Neural cell (in vitro differentiated cells): ENCODE data around the gene ABHD4. TPM values are rescaled to one million over a fixed set of nuclear protein-coding genes. Genes with fewer than 3 reads are reported as not detected.

Source experiments
- H2AFZ ChIP-seq: fragments of 200-600, 300-800 bp; sonication (generic), shearing (Covaris generic); 2 replicates; pipeline ENCODE4 v1.6.0; 2014; ENCODE audit warnings: low read depth, mild to moderate bottlenecking, antibody characterized with exemption, low read length, moderate library complexity
- H3F3A ChIP-seq: fragments of 200-600 bp; shearing (Covaris generic); 2 replicates; pipeline ENCODE4 v1.6.1; 2016; ENCODE audit warnings: mild to moderate bottlenecking, moderate library complexity, mixed read lengths, antibody characterized with exemption, low read length; ENCODE audit not compliant: insufficient read depth, poor library complexity, severe bottlenecking
- H3K27ac ChIP-seq: fragments of 200-600, 300-800 bp; sonication (generic), shearing (Covaris generic); 2 replicates; pipeline ENCODE4 v1.5.1; 2014; ENCODE audit warnings: mild to moderate bottlenecking, low read length, moderate library complexity
- H3K27me3 ChIP-seq: fragments of 300-800, 200-600 bp; sonication (generic), shearing (Covaris generic); 2 replicates; pipeline ENCODE4 v1.6.0; 2014; ENCODE audit warnings: mild to moderate bottlenecking, low read depth, low read length, moderate library complexity; ENCODE audit not compliant: insufficient read depth
- H3K36me3 ChIP-seq: fragments of 300-800, 200-600 bp; sonication (generic), shearing (Covaris generic); 2 replicates; pipeline ENCODE4 v1.5.1; 2014; ENCODE audit warnings: mild to moderate bottlenecking, antibody characterized with exemption, low read length, moderate library complexity; ENCODE audit not compliant: insufficient read depth
- H3K4me2 ChIP-seq: fragments of 300-800, 200-600 bp; sonication (generic), shearing (Covaris generic); 2 replicates; pipeline ENCODE4 v1.6.0; 2014; ENCODE audit warnings: mild to moderate bottlenecking, low read length
- H3K4me3 ChIP-seq: fragments of 300-800, 200-600 bp; sonication (generic), shearing (Covaris generic); 2 replicates; pipeline ENCODE4 v1.5.1; 2014; ENCODE audit warnings: mild to moderate bottlenecking, low read length, moderate library complexity
- H3K79me2 ChIP-seq: fragments of 200-600 bp; shearing (Covaris generic); replicated peaks from 2 replicates; pipeline ENCODE4 v1.6.0; 2014; ENCODE audit warnings: mild to moderate bottlenecking, low read length, moderate library complexity; ENCODE audit not compliant: insufficient read depth
- H3K9ac ChIP-seq: fragments of 300-800, 200-600 bp; sonication (generic), shearing (Covaris generic); 2 replicates; pipeline ENCODE4 v1.6.1; 2016; ENCODE audit warnings: mild to moderate bottlenecking, low read length, mixed read lengths
- H3K9me2 ChIP-seq: fragments of 200-600 bp; shearing (Covaris generic); 2 replicates; pipeline ENCODE4 v1.6.1; 2016; ENCODE audit warnings: mild to moderate bottlenecking, low read length, mixed read lengths; ENCODE audit not compliant: insufficient read depth
- H3K9me3 ChIP-seq: fragments of 200-600, 300-800 bp; sonication (generic), shearing (Covaris generic); 2 replicates; pipeline ENCODE4 v1.6.1; 2016; ENCODE audit warnings: mild to moderate bottlenecking, mixed run types, low read length, moderate library complexity, mixed read lengths
- H4K20me1 ChIP-seq: fragments of 200-600 bp; shearing (Covaris generic); 2 replicates; pipeline ENCODE4 v1.6.1; 2016; ENCODE audit warnings: mild to moderate bottlenecking, mixed run types; ENCODE audit not compliant: insufficient read depth
- EP300 ChIP-seq: fragments of 450-650 bp; conservative IDR thresholded peaks from 2 replicates; pipeline ENCODE4 v1.6.1; 2014; ENCODE audit warnings: antibody characterized with exemption, mild to moderate bottlenecking, moderate library complexity; ENCODE audit not compliant: poor library complexity, severe bottlenecking
- EZH2 ChIP-seq: fragments of 200-600, 300-800 bp; shearing (Covaris generic), sonication (generic); IDR thresholded peaks from 2 replicates; pipeline ENCODE4 v1.6.1; 2014; ENCODE audit warnings: antibody characterized with exemption, low read length, borderline replicate concordance, mild to moderate bottlenecking; ENCODE audit not compliant: insufficient read depth, poor library complexity, severe bottlenecking
- MXI1 ChIP-seq: fragments of 450-650 bp; conservative IDR thresholded peaks from 2 replicates; pipeline ENCODE4 v1.6.1; 2014; ENCODE audit warnings: antibody characterized with exemption, mild to moderate bottlenecking; ENCODE audit not compliant: poor library complexity, severe bottlenecking
- POLR2AphosphoS5 ChIP-seq: IDR thresholded peaks from 2 replicates; pipeline ENCODE4 v1.6.1; 2012
- RAD21 ChIP-seq: fragments of 450-650 bp; conservative IDR thresholded peaks from 2 replicates; pipeline ENCODE4 v1.6.1; 2014; ENCODE audit warnings: antibody characterized with exemption, mild to moderate bottlenecking, moderate library complexity
- REST ChIP-seq: IDR thresholded peaks from 2 replicates; pipeline ENCODE4 v1.6.1; 2012; ENCODE audit warnings: borderline replicate concordance
- SMC3 ChIP-seq: fragments of 450-650 bp; conservative IDR thresholded peaks from 2 replicates; pipeline ENCODE4 v1.6.1; 2014; ENCODE audit warnings: antibody characterized with exemption, mild to moderate bottlenecking, moderate library complexity; ENCODE audit not compliant: poor library complexity
- TAF1 ChIP-seq: IDR thresholded peaks from 2 replicates; pipeline ENCODE4 v1.6.1; 2012; ENCODE audit warnings: low read depth
- polyA plus RNA-seq: library from polyadenylated mRNA; depleted of rRNA; stranded (reverse); fragments of >200 nt; gene quantifications from 2 replicates; pipeline ENCODE4 v1.2.3, GENCODE V29; 2014
- TF ChIP-seq, protein P1 (sequence below): fragments of 450-650 bp; IDR thresholded peaks from 2 replicates; pipeline ENCODE4 v1.5.1; 2014; ENCODE audit warnings: antibody characterized with exemption, mild to moderate bottlenecking, moderate library complexity; ENCODE audit not compliant: poor library complexity, severe bottlenecking

Gene ABHD4
- polyA plus RNA-seq, 1 donor from 2014 or later: 2.6 TPM

DNA sequence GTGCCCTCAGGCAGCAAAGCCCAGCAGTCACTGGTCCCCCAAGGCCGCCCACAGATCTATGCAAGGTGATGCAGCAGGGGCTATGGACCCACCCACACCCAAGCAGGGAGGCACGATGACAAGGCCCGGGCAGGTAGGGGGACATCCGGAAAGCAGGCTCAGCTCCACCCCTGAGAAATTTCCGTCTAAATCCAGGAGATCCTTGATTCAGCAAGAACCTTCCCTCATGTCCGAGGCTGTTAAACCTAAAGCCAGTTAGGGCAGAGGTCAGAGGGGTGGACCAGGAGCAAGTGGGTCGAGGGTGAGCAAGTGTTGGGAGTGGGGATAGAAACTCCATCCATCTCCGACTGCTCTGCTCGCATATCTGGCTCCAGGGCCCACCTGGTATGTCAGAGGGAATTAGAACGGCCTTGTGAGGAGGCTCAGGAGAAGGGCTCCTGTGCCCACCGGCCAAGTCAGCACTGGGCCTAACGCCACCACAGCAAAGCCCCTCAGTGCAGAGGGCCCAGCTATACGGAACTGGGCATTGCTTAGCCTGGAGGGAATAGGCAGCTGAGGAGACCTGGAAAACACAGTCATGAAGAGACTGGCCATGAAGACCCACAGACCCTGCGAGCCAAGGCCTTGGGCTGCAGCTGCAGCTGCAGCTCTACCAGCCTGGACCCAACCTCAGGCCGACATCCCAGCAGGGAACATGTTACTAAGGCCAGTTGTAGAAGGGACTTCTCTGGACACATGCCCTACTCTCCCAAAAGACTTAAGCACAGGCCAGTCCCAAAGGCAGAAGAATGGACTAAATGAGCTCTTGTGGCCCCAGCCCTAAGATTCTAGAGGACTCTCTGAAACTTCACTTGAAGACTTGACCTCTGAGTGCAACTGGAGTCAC lies 43.4 kb upstream of the ABHD4 start:
- H4K20me1 ChIP-seq: no peaks in the 10 kb centered on the region
- TF ChIP-seq EZH2 (no peak), POLR2AphosphoS5 (no peak), TAF1 (no peak), RAD21 (no peak), SMC3 (no peak), MXI1 (no peak), REST (no peak), EP300 (no peak)
- TF ChIP-seq, protein P1, sequence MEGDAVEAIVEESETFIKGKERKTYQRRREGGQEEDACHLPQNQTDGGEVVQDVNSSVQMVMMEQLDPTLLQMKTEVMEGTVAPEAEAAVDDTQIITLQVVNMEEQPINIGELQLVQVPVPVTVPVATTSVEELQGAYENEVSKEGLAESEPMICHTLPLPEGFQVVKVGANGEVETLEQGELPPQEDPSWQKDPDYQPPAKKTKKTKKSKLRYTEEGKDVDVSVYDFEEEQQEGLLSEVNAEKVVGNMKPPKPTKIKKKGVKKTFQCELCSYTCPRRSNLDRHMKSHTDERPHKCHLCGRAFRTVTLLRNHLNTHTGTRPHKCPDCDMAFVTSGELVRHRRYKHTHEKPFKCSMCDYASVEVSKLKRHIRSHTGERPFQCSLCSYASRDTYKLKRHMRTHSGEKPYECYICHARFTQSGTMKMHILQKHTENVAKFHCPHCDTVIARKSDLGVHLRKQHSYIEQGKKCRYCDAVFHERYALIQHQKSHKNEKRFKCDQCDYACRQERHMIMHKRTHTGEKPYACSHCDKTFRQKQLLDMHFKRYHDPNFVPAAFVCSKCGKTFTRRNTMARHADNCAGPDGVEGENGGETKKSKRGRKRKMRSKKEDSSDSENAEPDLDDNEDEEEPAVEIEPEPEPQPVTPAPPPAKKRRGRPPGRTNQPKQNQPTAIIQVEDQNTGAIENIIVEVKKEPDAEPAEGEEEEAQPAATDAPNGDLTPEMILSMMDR: no peak

DNA sequence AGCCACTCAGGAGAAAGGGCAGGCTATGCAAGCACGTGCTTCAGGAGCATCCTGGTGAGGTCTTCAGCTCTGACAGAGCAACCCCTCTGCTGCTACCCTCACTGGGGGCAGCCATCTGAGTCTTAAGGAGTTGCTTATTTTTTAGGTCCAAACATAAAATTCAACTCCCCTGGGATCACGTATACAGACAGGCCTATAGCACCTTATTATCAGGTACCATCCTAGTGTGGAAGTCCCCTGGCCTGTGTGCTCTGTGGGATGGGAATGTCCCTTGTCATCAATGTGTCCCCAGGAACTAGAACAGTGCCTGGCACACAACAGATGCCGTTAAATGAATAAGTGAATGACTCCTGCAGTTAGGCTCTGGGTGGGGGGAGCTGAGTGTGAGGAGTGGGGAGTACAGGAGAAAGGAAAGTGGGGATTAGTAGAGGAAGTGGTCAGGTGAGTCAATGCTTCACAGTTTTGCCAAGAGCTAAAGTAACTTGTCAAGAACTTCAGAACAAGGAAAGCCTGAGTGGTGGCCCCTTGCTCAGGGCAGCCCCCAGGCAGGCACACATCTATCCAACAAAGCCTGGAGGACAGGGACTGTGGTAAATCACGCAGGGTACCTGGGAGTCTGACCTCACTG lies 42.6 kb upstream of the ABHD4 start:
- H3K36me3 ChIP-seq: no peaks in the 10 kb centered on the region
- H3K4me2 ChIP-seq: no peak overlapping the region
- no peak overlapping the region for H3K4me3 ChIP-seq
- no peaks in the 10 kb centered on the region for H3K9me2 ChIP-seq
- H3K9me3 ChIP-seq: no peaks in the 10 kb centered on the region
- no peak overlapping the region for H2AFZ ChIP-seq
- H3K79me2 ChIP-seq: no peaks in the 10 kb centered on the region
- H3K9ac ChIP-seq: no peak overlapping the region
- no peak for TF ChIP-seq TAF1
- no peak for TF ChIP-seq RAD21
- TF ChIP-seq POLR2AphosphoS5: no peak
- no peak for TF ChIP-seq MXI1
- TF ChIP-seq, protein P1: no peak
- no peak for TF ChIP-seq REST
- TF ChIP-seq SMC3: no peak
- TF ChIP-seq EP300: no peak
- no peak for TF ChIP-seq EZH2
- H3K27ac ChIP-seq: no peak overlapping the region
- no peaks in the 10 kb centered on the region for H3K27me3 ChIP-seq
- H4K20me1 ChIP-seq: no peaks in the 10 kb centered on the region
- H3F3A ChIP-seq: no peaks in the 10 kb centered on the region

More for the DNA sequence above, 43.4 kb upstream of the ABHD4 start:
- no peak overlapping the region for H3K27ac ChIP-seq
- no peaks in the 10 kb centered on the region for H3K79me2 ChIP-seq
- no peaks in the 10 kb centered on the region for H3K9me2 ChIP-seq
- H3K4me2 ChIP-seq: no peak overlapping the region
- H3F3A ChIP-seq: no peaks in the 10 kb centered on the region
- H3K36me3 ChIP-seq: no peaks in the 10 kb centered on the region
- no peaks in the 10 kb centered on the region for H3K27me3 ChIP-seq
- H3K9me3 ChIP-seq: no peaks in the 10 kb centered on the region
- H3K9ac ChIP-seq: no peak overlapping the region
- H2AFZ ChIP-seq: no peak overlapping the region
- H3K4me3 ChIP-seq: no peak overlapping the region
